ENCODE data around the gene JAZF1. TPM values are rescaled to one million over a fixed set of nuclear protein-coding genes. Genes with fewer than 3 reads are reported as not detected.

JAZF1 gene
- total and polyA plus RNA-seq, 2 donors, result 3.9 to 14.5 TPM

DNA sequence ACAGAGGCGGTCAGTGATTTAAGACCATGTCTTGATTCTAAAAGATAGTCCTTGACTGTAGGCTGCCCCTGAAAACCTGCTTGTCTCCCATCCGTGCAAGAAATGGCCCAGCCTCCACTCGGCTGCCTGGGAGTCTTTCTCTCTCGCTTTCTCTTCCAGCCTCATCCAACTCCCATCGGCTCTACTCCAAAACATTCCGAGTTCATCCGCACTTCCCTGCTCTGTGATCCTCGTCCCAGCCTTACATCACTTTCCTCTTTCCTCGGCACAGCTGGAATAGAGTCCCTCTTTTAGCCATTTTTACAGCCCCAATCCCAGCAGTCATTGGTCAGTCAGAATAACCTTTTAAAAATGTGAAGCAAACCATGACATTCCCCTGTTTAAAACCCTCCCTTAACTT is 305.5 kb downstream of the JAZF1 start:
- 99% methylated on average over 9 of the region's 9 CpGs for WGBS
- H3K9me3 ChIP-seq (ENCODE audit: control insufficient read depth in 2 of 2, insufficient read depth in 1 of 2, low read length in 1 of 2), result no peaks in the 10 kb centered on the region
- H3K4me1 ChIP-seq (ENCODE audit: control insufficient read depth in 2 of 2, insufficient read depth in 2 of 2, low read length in 2 of 2), result no peaks in the 10 kb centered on the region
- no peak for DNase-seq (ENCODE audit: low read depth in 6 of 9, low spot score in 9 of 9)
- no peaks in the 10 kb centered on the region for H3K36me3 ChIP-seq (ENCODE audit: control insufficient read depth in 2 of 2, insufficient read depth in 2 of 2, low read length in 1 of 2)
- H3K27me3 ChIP-seq (ENCODE audit: control insufficient read depth in 2 of 2, insufficient read depth in 1 of 2, low read length in 1 of 2), result no peaks in the 10 kb centered on the region
- no peak overlapping the region for H3K27ac ChIP-seq (ENCODE audit: low read depth in 1 of 2, low read length in 1 of 2)
- no peak overlapping the region for H3K4me3 ChIP-seq (ENCODE audit: low read length in 2 of 2)

DNA sequence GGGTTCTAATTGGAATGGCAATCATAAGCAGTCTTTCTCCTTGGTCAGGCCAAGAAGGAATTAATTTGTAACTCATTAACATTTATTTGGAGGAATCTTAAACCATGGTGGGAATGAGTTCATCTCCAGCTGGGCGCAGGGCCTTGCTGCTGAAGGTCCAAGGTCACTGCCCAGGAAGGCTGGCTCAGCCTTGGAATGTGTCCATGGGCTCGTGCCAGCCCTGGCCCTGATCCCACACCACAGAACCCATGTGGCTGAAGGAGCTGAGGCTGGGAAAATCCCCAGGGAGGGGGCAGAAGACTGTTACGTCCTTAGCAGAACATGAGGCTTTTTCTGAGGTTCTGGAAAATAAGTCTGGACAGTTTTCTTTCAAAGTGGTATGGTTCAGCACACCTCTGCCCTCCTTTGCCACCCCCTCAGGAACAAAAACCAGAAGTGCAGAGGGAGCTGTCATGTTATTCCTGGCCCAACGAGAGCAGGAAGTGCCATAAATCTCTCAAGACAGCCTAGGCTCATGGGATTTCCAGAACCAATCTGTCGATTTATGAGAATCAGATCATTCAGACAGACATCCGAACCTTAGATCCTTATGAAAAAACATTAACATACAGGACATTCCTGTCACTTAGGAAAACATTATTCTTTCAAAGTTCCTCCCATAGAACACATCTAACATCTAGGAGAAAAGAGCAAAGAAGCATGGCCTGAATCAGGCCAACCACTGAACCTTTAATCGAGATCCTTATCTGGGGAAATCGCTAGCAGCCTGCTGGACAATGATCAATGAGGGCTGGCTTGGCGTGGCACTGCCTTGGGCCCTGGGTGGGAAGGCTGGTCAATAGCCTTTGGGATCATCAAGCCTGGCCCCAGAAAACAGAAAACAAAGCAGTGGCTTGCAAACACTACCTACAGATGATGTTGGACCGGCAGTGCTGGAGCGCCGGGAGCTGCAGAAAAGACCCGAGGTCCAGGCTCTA is 306.3 kb downstream of the JAZF1 start:
- H3K27me3 ChIP-seq (ENCODE audit: control insufficient read depth in 2 of 2, insufficient read depth in 1 of 2, low read length in 1 of 2), result no peaks in the 10 kb centered on the region

DNA sequence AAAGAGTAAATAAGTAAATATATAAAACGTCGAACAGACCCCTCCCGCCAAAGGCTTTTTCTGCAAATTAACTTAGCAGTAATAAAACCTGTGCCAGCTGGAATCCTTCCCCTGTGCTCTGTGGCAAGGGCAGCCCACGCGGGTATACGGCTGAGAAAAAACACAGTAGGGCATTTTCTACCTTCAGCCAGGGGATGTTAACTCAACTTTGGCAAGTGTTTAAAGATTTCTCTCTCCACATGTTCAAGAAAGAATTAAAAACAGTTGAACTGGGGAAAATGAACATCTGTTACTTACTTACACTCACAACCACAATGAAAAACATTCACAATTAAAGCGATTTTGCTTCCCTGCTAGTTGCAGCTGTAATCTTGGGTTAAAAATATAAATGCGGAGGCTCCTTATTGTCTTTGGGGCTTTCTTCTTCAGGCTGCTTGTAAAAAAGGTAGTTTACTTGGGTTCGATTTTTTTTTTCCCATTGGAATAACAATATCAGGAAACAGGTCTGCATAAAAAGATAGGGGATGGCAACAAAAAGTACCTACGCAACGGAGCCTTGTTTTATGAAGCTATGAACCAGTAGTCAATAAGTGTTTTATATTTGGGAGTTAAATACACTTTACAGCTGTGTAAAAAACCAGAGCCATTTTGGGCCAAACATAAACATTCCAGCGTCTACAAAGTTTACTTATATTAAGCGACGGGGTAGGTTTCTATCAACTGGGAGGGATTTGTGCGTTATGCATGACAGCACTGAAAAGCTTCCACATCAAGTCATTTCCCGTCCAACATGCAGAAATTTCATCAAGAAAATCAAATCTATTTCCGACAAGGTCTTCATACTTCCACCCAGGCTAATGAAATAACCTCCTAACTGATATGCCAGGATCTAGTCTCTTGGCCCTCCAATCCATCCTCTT is 308.0 kb downstream of the JAZF1 start:
- no peak overlapping the region for H3K27ac ChIP-seq (ENCODE audit: low read depth in 1 of 2, low read length in 1 of 2)
- H3K9me3 ChIP-seq (ENCODE audit: control insufficient read depth in 2 of 2, insufficient read depth in 1 of 2, low read length in 1 of 2), result no peaks in the 10 kb centered on the region
- H3K27me3 ChIP-seq (ENCODE audit: control insufficient read depth in 2 of 2, insufficient read depth in 1 of 2, low read length in 1 of 2), result no peaks in the 10 kb centered on the region
- no peak overlapping the region for H3K4me3 ChIP-seq (ENCODE audit: low read length in 2 of 2)
- no peaks in the 10 kb centered on the region for H3K36me3 ChIP-seq (ENCODE audit: control insufficient read depth in 2 of 2, insufficient read depth in 2 of 2, low read length in 1 of 2)
- no peaks in the 10 kb centered on the region for H3K4me1 ChIP-seq (ENCODE audit: control insufficient read depth in 2 of 2, insufficient read depth in 2 of 2, low read length in 2 of 2)
- 93% methylated on average over 17 of the region's 17 CpGs for WGBS
- DNase-seq (ENCODE audit: low read depth in 6 of 9, low spot score in 9 of 9), result no peak

More for the DNA sequence above, 306.3 kb downstream of the JAZF1 start:
- no peak for DNase-seq (ENCODE audit: low read depth in 6 of 9, low spot score in 9 of 9)
- no peak overlapping the region for H3K4me3 ChIP-seq (ENCODE audit: low read length in 2 of 2)
- WGBS, result 83% methylated on average over 13 of the region's 13 CpGs
- H3K36me3 ChIP-seq (ENCODE audit: control insufficient read depth in 2 of 2, insufficient read depth in 2 of 2, low read length in 1 of 2), result no peaks in the 10 kb centered on the region
- no peaks in the 10 kb centered on the region for H3K4me1 ChIP-seq (ENCODE audit: control insufficient read depth in 2 of 2, insufficient read depth in 2 of 2, low read length in 2 of 2)
- H3K27ac ChIP-seq (ENCODE audit: low read depth in 1 of 2, low read length in 1 of 2), result no peak overlapping the region
- no peaks in the 10 kb centered on the region for H3K9me3 ChIP-seq (ENCODE audit: control insufficient read depth in 2 of 2, insufficient read depth in 1 of 2, low read length in 1 of 2)

DNA sequence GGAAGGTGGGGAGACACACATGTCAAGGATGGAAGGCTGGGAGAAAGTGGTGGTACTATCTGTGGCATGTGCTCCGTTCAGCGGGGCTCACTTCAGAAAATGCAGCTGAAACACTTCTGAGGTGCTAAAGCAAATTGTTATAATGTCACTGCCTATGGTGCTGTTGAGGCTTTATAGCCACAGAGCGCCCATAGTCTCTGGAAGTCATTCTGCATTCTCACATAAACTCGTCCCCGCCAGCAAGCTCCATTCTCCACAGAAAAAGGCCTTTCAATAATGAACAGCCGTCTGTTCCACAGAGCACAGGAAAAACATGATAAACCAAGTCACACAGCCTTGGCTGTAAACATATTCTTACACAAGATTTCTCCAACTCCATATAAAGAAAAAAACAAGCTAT is 308.7 kb downstream of the JAZF1 start:
- 89% methylated on average over 6 of the region's 6 CpGs for WGBS
- Histone ChIP-seq H3K27me3 (ENCODE audit: control insufficient read depth in 2 of 2, insufficient read depth in 1 of 2, low read length in 1 of 2) (no peaks in the 10 kb centered on the region), H3K27ac (ENCODE audit: low read depth in 1 of 2, low read length in 1 of 2) (no peak overlapping the region), H3K9me3 (ENCODE audit: control insufficient read depth in 2 of 2, insufficient read depth in 1 of 2, low read length in 1 of 2) (no peaks in the 10 kb centered on the region), H3K36me3 (ENCODE audit: control insufficient read depth in 2 of 2, insufficient read depth in 2 of 2, low read length in 1 of 2) (no peaks in the 10 kb centered on the region), H3K4me3 (ENCODE audit: low read length in 2 of 2) (no peak overlapping the region), H3K4me1 (ENCODE audit: control insufficient read depth in 2 of 2, insufficient read depth in 2 of 2, low read length in 2 of 2) (no peaks in the 10 kb centered on the region)
- DNase-seq (ENCODE audit: low read depth in 6 of 9, low spot score in 9 of 9), result no peak

DNA sequence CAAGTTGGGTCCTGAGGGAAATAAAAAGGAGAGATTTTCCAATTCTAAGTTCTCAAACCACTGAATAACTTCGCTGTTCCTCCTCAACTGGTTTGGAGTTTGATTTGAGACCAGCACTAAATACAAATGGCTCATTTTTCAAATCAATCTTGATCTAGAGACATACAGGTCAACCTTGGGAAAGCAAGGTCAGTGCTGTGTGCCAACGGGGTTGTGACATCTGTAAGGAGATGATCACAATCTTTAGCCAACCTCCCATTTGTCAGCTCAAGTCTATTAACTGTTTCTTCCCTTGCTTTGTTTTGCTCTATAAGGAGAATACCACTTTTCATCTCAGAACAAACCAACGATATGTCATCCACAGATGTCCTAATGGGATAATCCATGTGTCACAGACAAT is 309.5 kb downstream of the JAZF1 start:
- Histone ChIP-seq H3K4me1 (ENCODE audit: control insufficient read depth in 2 of 2, insufficient read depth in 2 of 2, low read length in 2 of 2) (no peaks in the 10 kb centered on the region), H3K4me3 (ENCODE audit: low read length in 2 of 2) (no peak overlapping the region), H3K36me3 (ENCODE audit: control insufficient read depth in 2 of 2, insufficient read depth in 2 of 2, low read length in 1 of 2) (no peaks in the 10 kb centered on the region), H3K27ac (ENCODE audit: low read depth in 1 of 2, low read length in 1 of 2) (no peak overlapping the region), H3K9me3 (ENCODE audit: control insufficient read depth in 2 of 2, insufficient read depth in 1 of 2, low read length in 1 of 2) (no peaks in the 10 kb centered on the region), H3K27me3 (ENCODE audit: control insufficient read depth in 2 of 2, insufficient read depth in 1 of 2, low read length in 1 of 2) (no peaks in the 10 kb centered on the region)
- no peak for DNase-seq (ENCODE audit: low read depth in 6 of 9, low spot score in 9 of 9)
- 94% methylated on average over 3 of the region's 3 CpGs for WGBS

DNA sequence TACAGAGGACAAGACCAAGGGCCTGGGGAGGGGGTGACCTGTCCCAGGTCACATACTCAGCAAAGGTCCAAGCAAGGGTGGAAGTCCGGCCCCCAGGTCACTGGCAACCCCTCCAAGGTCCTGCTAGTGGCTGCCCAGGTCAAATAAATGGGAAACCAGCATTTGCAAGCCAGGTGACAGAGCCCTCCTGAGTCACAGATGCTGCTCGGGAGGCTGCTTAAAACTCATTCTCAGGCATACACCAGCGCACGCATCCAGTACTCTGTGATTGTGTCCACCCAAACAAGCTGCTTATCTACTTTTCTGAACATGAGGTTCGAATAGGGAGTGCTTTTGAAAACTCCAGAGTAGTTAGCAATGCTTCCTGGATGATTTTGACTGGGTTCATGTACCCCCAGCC is 310.0 kb downstream of the JAZF1 start:
- WGBS, result 97% methylated on average over 5 of the region's 5 CpGs
- Histone ChIP-seq H3K4me1 (ENCODE audit: control insufficient read depth in 2 of 2, insufficient read depth in 2 of 2, low read length in 2 of 2) (no peaks in the 10 kb centered on the region), H3K9me3 (ENCODE audit: control insufficient read depth in 2 of 2, insufficient read depth in 1 of 2, low read length in 1 of 2) (no peaks in the 10 kb centered on the region), H3K4me3 (ENCODE audit: low read length in 2 of 2) (no peak overlapping the region), H3K27me3 (ENCODE audit: control insufficient read depth in 2 of 2, insufficient read depth in 1 of 2, low read length in 1 of 2) (no peaks in the 10 kb centered on the region), H3K36me3 (ENCODE audit: control insufficient read depth in 2 of 2, insufficient read depth in 2 of 2, low read length in 1 of 2) (no peaks in the 10 kb centered on the region), H3K27ac (ENCODE audit: low read depth in 1 of 2, low read length in 1 of 2) (no peak overlapping the region)
- no peak for DNase-seq (ENCODE audit: low read depth in 6 of 9, low spot score in 9 of 9)

DNA sequence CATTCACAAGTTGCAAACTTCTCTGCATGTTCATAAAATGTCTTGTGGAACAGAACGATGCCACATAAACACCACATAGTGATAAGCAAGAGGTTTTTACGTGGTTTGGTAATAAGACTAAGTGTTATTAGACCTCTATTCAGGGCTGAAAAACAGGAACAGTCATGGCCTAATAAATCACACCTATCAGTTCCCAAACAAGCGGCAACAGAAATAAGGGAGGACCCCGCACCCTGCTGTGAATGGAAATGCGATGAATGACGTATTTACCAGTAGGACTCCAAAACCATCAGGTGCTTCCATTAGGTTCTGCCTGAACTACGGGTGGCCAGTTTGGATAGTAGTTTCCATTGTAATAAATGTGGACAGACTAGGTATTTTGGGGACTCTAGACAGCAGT is 311.5 kb downstream of the JAZF1 start:
- 88% methylated on average over 7 of the region's 7 CpGs for WGBS
- Histone ChIP-seq H3K27me3 (ENCODE audit: control insufficient read depth in 2 of 2, insufficient read depth in 1 of 2, low read length in 1 of 2) (no peaks in the 10 kb centered on the region), H3K9me3 (ENCODE audit: control insufficient read depth in 2 of 2, insufficient read depth in 1 of 2, low read length in 1 of 2) (no peaks in the 10 kb centered on the region), H3K36me3 (ENCODE audit: control insufficient read depth in 2 of 2, insufficient read depth in 2 of 2, low read length in 1 of 2) (no peaks in the 10 kb centered on the region), H3K4me1 (ENCODE audit: control insufficient read depth in 2 of 2, insufficient read depth in 2 of 2, low read length in 2 of 2) (no peaks in the 10 kb centered on the region), H3K27ac (ENCODE audit: low read depth in 1 of 2, low read length in 1 of 2) (no peak overlapping the region), H3K4me3 (ENCODE audit: low read length in 2 of 2) (no peak overlapping the region)
- no peak for DNase-seq (ENCODE audit: low read depth in 6 of 9, low spot score in 9 of 9)

DNA sequence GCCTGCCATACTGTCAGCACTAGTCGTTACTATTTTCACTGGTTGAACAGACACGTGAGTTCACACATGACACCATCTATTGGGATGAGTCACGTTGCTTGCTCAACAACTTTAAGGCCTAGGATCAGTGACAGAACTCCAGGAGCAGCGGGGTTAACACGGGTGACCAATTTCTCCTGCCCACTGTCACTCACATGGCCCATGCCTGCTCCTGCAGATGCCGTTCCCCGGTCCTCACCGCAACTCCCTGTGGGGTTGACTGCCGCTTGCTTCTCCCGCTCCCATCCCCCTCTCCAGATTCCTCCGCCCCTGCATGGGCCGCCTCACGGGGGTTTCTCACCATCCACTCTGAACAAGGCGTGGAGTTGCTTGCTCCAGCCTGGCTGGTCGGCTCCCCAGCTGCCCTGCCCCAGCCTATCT is 312.5 kb downstream of the JAZF1 start:
- Histone ChIP-seq H3K4me1 (ENCODE audit: control insufficient read depth in 2 of 2, insufficient read depth in 2 of 2, low read length in 2 of 2) (no peaks in the 10 kb centered on the region), H3K36me3 (ENCODE audit: control insufficient read depth in 2 of 2, insufficient read depth in 2 of 2, low read length in 1 of 2) (no peaks in the 10 kb centered on the region), H3K9me3 (ENCODE audit: control insufficient read depth in 2 of 2, insufficient read depth in 1 of 2, low read length in 1 of 2) (no peaks in the 10 kb centered on the region), H3K4me3 (ENCODE audit: low read length in 2 of 2) (no peak overlapping the region), H3K27me3 (ENCODE audit: control insufficient read depth in 2 of 2, insufficient read depth in 1 of 2, low read length in 1 of 2) (no peaks in the 10 kb centered on the region), H3K27ac (ENCODE audit: low read depth in 1 of 2, low read length in 1 of 2) (no peak overlapping the region)
- no peak for DNase-seq (ENCODE audit: low read depth in 6 of 9, low spot score in 9 of 9)
- WGBS, result 98% methylated on average over 15 of the region's 15 CpGs

All from thymus (tissue), 11 donors.